GM12892 (cell line): ENCODE results near the gene HOXA3.

Experiments used
- DNase-seq: peaks from one replicate; pipeline ENCODE4 v3.0.0; 2011; ENCODE audit not compliant: insufficient read length
- FAIRE-seq: peaks from 2 replicates; lab custom pipeline; 2011; peaks lifted over from hg19 to GRCh38; lab: Jason Lieb, UNC
- POLR2A ChIP-seq: IDR thresholded peaks from 2 replicates; pipeline ENCODE4 v1.6.1; 2011; ENCODE audit warnings: low read depth, low read length, control low read depth
- POLR2AphosphoS5 ChIP-seq: IDR thresholded peaks from 2 replicates; pipeline ENCODE4 v1.6.1; 2011; ENCODE audit warnings: low read depth, low read length, control low read depth
- TAF1 ChIP-seq: IDR thresholded peaks from 2 replicates; pipeline ENCODE4 v1.6.1; 2011; ENCODE audit warnings: low read depth, mild to moderate bottlenecking, control low read depth, low read length, borderline replicate concordance

Gene HOXA3

GRCh38 chr7:27146491-27147198 lies 5.7 kb downstream of the HOXA3 start:
- FAIRE-seq (no peak), DNase-seq (no peak)
- TF ChIP-seq TAF1 (no peak), POLR2AphosphoS5 (no peak), POLR2A (no peak)

- DNase-seq (no peak), FAIRE-seq (no peak)
- TF ChIP-seq POLR2AphosphoS5 (no peak), TAF1 (no peak), POLR2A (no peak)
Measured at GRCh38 chr7:27145914-27146412, 6.4 kb downstream of the HOXA3 start.

- no peak for FAIRE-seq
- DNase-seq: no peak
- TF ChIP-seq POLR2A (no peak), TAF1 (no peak), POLR2AphosphoS5 (no peak)
Measured at GRCh38 chr7:27145165-27145913, 7.0 kb downstream of the HOXA3 start.

- DNase-seq: no peak
- no peak for TF ChIP-seq POLR2A
- TF ChIP-seq TAF1: no peak
- no peak for TF ChIP-seq POLR2AphosphoS5
- FAIRE-seq: no peak
Measured at GRCh38 chr7:27144781-27145164, 7.6 kb downstream of the HOXA3 start.

- no peak for FAIRE-seq
- no peak for DNase-seq
- TF ChIP-seq POLR2AphosphoS5: no peak
- TF ChIP-seq POLR2A: no peak
- TF ChIP-seq TAF1: no peak
Measured at GRCh38 chr7:27143950-27144780, 8.2 kb downstream of the HOXA3 start.

- no peak for FAIRE-seq
Measured at GRCh38 chr7:27143023-27143949, 9.1 kb downstream of the HOXA3 start, which contains the start of gene HOXA5. Gene HOXA5, minus strand, starts transcription at chr7:27143681. Its CDS starts 74 bp downstream, at chr7:27143607.

GRCh38 chr7:27142580-27143022 lies 9.8 kb downstream of the HOXA3 start:
- no peak for DNase-seq
- TF ChIP-seq POLR2AphosphoS5: no peak
- TF ChIP-seq TAF1: no peak
- TF ChIP-seq POLR2A: no peak
- FAIRE-seq: no peak

More at GRCh38 chr7:27143023-27143949, 9.1 kb downstream of the HOXA3 start, which contains the start of gene HOXA5:
- TF ChIP-seq TAF1 (no peak), POLR2AphosphoS5 (no peak), POLR2A (no peak)
- no peak for DNase-seq

- no peak for FAIRE-seq
- no peak for DNase-seq
- TF ChIP-seq POLR2AphosphoS5 (no peak), TAF1 (no peak), POLR2A (no peak)
Measured at GRCh38 chr7:27141923-27142579, 10.3 kb downstream of the HOXA3 start.

GRCh38 chr7:27141137-27141922 lies 11.1 kb downstream of the HOXA3 start:
- no peak for TF ChIP-seq POLR2A
- no peak for TF ChIP-seq POLR2AphosphoS5
- TF ChIP-seq TAF1: no peak
- no peak for FAIRE-seq
- no peak for DNase-seq
